Right renal cortex interstitium (tissue), 3 donors: Measurements from ENCODE around the gene KCTD1. TPM values are rescaled to one million over a fixed set of nuclear protein-coding genes. Genes with fewer than 3 reads are reported as not detected.
"Not testable (repeated sequence)": the region's sequence is repeated elsewhere in the genome, so short reads cannot be mapped to it uniquely, and the experiment has no call there.

Source experiments
- DNase-seq, 3 donors: peaks; one replicate each; pipeline ENCODE4 v3.0.0-alpha.2; 2013; ENCODE audit warnings: low read depth in 3 of 3, low spot score in 2 of 3
- polyA plus RNA-seq, 3 donors: library from polyadenylated mRNA; unstranded; fragments of 120-200 nt; gene quantifications; one replicate each; pipeline ENCODE4 v1.2.1, GENCODE V29; 2013; ENCODE audit not compliant: insufficient read length in 3 of 3

KCTD1 gene
- polyA plus RNA-seq, 3 donors, result 70.3 to 79.6 (median 77.8) TPM

DNA sequence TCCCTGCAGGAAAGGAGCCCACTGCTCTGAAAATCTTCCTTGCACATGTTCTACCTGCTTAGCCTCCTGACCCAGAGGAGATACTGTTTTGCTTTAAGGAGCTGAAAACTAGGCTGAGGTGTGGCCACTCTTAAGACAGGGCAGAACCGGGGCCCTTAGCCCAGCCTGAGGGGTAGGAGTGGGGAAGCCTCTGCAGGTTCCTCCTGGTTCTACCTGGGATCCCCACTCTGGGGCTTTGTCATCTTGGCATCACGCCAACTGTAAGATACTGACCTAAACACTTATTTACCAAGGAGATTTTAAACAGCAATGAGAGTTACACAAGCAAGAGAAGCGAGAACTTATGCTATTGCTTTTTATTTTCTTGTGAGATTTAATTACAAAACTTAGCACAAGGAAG lies 86.9 kb downstream of the KCTD1 start:
- no peak for DNase-seq

DNA sequence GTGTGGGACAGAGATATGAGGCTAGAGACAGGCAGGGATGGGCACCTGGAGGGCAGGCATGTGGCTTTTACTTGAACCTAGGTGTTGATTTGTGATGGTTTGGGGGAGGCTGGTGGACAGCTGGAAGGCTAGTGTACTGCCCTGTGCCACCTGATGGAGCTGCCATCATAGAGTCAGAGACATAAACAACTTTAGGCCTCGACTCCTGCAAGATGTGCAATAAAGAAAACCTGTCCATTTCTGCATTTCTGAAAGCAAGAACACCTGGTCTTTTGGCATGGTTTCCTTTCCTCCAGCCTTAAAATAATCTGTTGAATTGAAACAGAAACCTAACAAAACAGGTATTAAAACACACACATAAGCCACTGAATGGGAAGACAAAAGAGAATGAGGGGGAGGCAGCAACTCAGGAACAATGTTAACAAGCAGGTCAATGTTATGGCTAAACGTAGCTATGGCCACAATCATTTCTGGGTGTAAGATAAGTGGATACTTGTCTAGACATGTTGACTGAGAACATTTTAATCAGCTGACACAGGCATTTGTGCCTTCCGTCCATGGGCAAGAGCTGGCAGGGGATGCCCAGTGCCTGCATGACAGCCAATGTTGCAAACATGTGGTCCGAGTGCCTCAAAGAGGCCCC lies 87.8 kb downstream of the KCTD1 start:
- DNase-seq, result no peak

DNA sequence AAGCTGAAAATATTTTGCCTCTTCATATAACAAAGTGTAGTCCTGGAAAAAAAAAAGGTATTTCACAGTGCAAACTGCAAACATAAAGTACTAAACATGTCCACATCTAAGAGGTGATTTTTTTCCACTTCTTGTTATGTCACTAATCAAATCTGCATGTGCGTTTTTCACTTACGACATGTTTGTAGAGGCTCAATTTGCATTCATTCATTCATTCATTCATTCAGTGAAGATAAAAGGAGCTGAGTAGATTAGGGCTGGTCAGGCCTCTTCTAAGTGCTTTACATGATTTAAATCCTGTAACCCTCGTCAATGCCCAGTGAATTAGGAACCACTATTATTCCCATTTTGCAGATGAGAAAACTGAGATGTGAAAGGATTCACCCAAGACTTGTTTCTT lies 88.5 kb downstream of the KCTD1 start:
- no peak for DNase-seq

DNA sequence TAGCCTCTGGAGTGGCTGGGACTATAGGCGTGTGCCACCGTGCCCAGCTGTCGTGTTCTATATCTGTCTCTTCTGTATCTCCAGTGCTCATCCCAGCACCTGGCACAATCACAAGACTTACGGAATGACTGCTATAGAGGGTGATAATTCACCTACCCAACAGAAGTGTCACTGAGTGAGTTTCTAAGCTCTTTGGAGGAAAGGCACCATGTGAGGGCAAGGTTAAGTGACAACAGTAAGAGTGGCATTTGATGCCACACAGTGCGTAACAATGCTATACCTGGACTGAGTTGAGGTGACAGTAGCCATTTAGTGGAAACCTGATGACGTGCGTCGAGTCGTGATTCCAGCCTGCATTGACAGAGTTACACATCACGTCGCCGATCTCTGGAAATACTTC lies 89.0 kb downstream of the KCTD1 start:
- DNase-seq, result no peak

DNA sequence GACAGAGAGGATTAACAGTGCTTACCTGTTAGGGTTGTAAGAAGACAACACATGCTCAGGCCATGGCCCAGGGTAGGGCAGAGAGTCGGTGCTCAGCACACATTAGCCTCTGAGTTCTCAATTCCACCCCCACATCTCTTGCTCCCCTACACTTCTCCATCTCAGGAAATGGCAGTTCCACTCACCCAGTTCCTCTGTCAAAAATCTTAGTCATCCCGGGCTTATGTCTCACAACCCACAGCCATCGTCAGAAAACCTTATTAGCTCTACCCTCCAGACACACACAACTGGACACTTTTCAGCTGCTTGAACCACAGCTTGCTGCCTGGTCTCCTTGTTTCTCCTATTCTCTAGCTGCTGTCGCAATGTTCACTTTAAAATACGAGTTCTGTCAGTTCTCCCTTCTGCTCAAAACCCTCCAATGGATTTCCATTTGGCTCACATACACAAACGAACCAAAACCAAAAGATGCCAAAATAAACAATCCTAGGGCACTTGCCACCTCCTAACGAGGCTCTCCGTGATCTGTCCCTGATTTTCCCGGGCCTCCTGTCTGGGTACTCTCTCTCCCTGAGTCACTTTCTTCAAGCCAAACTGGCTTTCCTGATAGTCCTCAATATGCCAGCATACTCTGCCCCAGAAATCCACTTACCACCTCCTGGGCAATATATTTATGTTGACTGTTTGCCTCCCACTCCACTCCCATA lies 89.7 kb downstream of the KCTD1 start:
- no peak for DNase-seq

DNA sequence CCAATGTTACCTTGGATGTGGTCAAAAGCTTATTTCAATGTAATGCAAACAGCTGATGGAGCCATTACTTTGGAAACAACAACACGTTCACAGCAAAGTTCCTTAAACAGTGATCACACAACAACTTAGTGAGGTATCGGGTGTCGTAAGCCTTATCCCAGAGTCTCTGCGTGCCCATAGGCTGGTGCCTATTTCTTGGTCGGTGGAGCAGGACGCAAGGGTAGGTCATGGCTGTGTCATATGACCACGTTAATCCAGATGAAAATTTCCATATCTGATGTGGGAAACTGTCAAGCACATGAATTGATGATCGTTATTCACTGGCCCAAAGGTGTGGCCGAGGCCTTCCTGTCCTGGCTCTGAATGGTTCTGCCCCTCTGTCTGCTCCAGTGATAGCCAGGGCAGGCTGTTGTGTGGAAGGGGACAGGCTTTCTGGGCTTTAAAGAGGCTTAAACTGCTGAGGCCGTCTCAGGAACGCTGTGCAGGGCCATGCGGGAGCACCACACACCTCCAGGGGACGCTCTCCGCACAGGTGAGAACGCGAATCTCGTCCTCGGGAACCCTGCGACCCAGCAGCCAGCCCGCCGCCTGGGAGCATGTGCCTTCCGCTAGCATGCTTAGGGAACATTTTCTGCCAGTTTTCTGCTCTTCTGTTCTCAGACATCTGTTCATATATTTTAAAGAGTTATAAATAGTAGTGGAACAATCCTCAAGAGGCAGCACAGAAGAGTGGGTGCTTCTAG lies 90.6 kb downstream of the KCTD1 start:
- DNase-seq, result no peak

DNA sequence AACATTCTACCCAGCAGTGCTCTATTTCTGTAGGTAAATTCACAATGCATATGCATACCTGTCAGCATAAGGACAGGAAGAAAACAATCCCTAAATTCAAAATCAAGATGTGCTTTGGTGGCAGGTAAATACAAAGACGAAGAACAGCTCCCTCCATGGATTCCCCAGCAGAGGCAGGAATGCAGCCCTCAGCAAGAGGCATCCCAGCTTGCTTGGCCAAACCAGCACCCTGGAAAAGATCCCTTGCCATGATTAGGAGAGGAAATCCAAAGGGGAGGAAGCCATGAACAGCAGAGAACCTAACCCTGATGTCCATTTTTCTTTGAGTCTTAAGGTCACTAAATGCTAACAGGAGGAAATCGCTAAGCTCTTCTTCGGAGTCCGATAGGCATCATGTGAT lies 91.2 kb downstream of the KCTD1 start:
- no peak for DNase-seq

DNA sequence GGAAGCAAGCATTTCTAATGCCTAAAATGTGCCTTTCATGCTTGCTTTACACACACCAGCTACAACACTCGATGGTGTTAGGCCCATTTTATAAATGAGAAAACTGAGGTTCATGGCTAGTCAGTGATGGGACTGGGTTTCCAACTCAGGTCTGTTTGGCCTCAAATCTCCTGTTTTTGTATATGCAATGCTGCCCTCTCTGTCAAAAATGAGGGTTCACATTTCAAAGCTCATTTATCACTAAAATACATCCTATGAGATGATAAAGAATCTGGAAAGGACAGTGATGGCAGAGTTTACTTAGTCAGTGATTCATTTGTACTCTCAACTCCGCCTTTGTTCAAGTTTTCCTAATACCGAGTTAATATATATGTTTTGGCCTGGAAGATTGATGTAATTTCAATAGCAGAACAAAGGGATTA lies 92.3 kb downstream of the KCTD1 start:
- DNase-seq, result no peak

DNA sequence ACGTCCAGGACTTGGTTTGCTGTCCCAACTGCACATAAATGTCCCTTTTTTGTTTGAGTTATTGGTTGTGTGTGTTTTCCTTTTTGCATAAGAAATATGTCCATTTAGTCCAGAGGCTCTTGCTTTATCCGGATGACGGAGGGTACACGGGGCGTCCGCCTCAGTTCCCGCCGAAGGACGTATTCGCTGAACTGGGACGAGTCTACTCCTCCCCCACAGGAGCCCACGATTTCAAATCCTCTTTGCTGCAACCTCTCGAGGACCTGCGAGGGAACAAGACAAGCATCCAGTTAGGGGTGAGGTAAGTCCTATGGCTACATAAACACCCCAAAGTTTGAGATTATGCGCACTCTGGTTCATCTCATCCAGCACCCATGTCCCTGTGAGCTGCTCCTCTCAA lies 92.7 kb downstream of the KCTD1 start:
- DNase-seq, result no peak

DNA sequence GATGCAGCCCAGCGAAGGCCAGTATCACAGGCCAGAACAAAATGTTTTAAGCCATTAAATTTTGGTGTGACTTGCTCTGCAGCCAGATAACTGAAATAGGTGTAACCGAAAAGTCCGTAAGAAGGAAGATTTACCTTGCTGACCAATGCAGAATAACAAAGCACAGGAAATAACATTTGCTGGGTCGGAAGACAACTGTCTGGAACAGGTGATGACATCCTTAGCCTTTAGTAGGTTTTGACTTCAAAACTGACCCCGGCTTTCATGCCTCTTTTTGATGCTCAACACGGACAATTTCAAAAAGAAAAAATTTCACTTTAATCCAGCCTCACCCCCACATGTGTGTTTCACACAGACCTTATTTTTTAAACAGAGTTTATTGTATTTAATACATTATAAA lies 93.7 kb downstream of the KCTD1 start:
- DNase-seq, result no peak

DNA sequence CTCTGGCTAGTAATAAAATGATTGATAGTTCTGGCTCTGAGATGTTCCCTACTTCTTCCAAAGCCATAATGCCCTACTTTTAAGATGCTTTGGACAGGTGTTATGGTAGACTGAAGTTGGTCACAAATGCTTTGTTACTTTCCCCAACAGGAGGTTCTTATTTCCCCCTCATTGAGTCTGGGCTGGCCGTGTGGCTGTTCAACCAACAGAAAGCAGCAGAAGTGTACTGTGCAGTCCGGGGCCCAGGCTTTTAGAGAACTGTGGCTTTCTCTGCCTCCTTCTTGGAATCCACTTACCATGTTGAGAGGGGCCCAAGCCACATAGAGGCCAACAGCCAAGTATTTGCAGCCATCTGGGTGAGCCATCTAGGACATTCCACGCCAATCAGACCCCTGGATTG lies 94.2 kb downstream of the KCTD1 start:
- no peak for DNase-seq

DNA sequence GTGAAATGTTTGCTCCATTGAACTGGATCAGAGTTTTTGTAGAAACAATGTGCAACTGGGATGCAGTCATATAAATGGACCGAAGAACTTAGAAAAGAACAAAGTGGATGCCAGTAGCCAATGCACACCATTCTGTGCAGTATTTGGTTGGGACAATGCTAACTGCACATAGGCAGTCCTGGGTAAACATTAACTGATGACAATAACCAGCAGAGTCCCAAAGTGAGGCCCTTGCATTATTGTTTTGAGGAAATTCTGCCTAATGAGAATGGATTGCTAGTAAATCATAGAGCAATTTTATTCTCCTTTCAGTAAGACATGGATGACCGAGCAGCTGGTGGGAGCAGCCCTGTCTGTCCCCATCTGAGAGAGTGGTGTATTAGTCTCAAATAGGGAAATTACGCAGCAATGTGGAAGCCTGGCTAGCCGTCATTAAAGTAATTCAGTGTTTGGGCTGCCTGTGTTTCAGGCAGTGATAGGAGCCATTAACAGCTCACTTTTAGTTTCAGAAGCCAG lies 94.9 kb downstream of the KCTD1 start:
- no peak for DNase-seq

DNA sequence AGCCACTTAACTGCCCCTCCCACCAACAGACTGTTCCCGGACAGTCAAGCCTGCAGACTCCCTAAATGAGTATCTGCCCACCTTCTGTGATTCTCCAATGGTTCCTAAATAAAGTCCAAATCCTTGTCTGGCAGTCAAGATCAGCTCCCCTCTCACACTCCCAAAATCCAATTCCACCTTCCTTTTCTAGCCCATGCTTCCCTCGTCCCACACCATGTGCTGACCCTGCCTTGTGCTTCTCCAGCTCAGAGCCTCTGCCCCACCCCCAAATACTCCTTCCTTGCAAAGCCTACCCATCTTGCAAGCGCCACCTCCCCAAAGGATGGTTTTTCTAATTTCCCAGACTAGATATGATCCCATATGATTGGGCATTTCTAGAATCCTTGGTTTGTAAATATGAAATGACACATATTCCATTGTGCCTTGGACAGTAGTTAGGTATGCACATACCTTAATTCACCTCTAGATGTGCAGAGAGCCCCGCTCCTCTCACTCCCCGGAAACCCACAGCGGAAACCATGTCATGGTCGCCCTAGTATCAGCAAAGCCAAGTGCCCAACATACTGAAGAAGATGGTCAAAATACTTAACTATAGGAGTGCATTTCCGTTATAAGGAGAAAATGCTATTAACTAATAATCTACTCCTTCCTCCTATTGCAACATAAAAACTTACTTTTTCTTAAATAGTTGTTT lies 97.2 kb downstream of the KCTD1 start:
- DNase-seq, result no peak

DNA sequence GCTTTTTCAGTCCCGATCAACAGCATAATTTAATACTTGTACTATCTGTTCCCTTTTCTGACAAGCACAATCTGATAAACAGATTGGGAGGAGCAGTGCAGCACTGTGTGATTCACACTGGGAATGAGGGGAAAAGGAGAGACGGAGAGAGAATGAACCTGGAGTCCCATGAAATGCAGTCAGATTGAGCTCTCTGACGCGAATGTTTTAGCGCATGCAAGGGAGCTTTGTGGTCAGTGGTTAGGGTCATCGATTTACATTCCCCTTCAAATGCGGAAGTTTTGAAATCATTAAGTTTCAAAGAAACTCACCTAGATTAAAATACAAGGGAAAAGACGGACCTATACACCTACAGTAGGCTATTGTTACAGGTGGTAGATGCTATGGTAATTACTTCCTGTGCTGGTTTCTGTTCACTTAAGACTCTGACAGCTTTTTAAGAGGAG lies 99.6 kb downstream of the KCTD1 start:
- DNase-seq, result no peak

DNA sequence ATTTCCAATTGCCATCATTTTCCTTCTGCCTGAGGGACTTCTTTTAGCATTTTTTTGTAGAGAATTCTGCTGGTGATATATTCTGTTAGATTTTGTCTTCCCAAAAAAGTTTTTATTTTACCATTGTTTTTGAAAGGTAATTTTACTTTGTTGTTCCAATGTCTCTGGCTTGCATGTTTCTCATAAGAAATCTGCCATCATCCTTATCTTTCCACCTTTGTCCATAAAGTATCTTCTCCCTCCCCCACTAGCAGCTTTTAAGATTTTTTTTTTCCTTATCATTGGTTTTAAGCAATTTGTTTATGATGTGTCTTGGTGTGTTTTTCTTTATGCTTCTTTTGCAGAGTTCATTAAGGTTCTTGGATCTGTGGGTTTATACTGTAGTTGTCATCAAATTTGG lies 104.5 kb downstream of the KCTD1 start:
- no peak for DNase-seq

DNA sequence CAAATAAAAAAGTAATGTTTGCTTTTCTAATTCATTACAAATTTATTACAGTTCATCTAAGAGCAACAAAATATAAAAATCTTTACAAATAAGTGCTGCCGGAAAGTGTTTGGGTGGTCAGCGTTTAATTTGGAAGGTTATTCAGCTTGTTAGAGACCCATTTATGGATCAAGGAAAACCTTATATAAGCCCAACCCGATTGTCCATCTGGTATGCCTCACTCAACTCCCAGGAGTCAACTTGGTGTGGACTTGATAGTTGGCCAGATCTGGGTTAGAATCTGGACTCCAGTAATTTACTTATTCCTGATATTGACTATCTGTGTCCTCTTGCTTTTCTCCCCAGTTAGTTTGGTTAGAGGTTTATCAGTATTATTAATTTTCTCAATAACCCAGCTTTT lies 106.2 kb downstream of the KCTD1 start:
- DNase-seq, result no peak

DNA sequence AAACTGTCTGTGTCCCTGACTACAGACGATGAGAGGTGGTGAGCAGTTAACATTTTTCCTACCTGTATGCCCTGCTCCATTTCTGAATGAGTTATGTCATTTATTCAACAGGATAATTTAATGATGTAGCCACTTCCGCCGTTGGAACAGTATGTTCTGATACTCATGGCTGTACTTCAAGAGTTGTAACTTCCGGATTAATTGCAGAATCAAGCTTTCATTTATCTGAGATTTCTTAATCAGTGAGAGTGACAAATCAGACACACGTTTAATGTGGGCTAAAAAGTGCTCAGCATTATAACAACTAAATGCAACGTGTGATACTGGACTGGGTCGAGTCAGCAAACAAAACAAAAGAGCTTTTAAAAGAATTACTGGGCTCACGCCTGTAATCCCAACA lies 107.7 kb downstream of the KCTD1 start:
- no peak for DNase-seq

DNA sequence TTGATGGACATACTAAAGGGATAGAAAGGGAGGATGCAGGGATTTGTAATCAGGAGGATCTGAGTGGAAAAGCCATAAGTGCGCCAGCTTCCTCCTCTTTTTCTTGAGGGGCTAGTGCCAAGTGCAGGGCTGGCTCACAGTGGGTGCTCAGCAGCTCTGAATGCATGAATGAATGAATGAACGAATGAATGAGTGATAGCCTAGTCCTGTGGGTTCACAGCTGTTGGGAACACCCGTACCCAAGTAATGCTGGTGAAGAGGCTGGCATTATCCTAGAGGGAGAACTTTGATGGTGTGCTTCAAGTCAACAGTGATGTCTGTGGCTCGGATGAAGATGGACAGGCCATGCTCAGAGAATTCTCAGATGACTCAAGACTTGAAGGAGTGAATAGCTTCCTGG lies 108.8 kb downstream of the KCTD1 start:
- no peak for DNase-seq

DNA sequence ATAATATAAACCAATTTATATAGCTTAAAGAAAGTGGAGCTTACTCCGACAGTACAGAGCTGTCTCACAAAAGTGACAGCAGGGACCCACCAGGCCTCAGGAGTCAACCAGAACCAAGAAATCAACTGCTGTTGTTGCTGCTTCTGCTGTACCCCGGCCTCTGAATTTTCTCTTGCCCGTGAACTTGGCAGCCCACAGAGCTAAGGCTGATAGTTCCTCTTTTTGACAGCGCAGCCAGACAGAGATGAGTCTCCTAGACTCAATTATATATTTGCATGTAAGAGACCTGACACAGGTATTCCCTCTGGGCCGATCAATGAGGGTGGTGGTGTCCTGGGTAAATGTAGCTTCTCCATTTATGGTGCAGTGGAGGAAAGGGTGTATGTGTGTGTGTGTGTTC lies 109.4 kb downstream of the KCTD1 start:
- DNase-seq, result no peak

DNA sequence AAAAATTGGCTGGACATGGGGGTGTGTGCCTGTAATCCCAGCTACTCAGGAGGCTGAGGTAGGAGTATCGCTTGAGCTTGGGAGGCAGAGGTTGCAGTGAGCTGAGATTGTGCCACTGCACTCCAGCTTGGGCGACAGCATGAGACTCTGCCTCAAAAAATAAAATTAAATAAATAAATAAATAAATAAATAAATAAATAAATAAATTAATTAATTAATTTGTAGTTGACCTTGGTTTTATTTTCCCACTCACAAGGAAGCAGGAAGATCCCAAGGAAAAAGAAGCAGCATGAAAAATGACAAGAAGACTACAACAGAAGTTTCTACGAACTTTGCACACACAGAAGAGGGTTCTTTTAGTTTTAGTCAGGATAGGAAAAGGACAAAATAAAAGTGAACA lies 110.7 kb downstream of the KCTD1 start:
- DNase-seq, result not testable (repeated sequence)
